ENCODE results near the gene DAG1.

DNA sequence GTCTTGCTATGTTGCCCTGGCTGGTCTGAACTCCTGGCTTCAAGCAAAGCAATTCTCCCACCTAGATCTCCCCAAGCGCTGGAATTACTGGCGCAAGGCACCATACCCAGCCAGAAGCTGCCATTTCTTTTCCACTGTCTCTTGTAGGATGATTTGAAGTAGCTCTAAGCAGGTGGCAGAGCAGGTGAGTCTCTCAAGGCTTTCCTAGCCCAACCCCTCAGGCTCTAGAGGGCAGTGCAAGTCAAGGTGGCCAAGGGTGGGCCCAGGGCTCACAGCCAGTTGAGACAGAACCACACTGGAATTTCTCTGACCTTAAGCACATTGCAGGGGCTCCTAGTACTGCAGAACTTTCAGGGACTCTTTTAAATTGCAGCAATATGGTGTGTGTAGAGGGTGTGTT is 15.6 kb upstream of the DAG1 start:
- TF ChIP-seq POLR2A (IDR thresholded peaks at IDR 0.05), result no peak
- TF ChIP-seq, protein P1, sequence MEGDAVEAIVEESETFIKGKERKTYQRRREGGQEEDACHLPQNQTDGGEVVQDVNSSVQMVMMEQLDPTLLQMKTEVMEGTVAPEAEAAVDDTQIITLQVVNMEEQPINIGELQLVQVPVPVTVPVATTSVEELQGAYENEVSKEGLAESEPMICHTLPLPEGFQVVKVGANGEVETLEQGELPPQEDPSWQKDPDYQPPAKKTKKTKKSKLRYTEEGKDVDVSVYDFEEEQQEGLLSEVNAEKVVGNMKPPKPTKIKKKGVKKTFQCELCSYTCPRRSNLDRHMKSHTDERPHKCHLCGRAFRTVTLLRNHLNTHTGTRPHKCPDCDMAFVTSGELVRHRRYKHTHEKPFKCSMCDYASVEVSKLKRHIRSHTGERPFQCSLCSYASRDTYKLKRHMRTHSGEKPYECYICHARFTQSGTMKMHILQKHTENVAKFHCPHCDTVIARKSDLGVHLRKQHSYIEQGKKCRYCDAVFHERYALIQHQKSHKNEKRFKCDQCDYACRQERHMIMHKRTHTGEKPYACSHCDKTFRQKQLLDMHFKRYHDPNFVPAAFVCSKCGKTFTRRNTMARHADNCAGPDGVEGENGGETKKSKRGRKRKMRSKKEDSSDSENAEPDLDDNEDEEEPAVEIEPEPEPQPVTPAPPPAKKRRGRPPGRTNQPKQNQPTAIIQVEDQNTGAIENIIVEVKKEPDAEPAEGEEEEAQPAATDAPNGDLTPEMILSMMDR (IDR thresholded peaks at IDR 0.05), result peak in 4 of 6 experiments; percentile 4 to 26 (median 17)
